Cortex of kidney (tissue), 1 donor: ENCODE results near the gene UBAC2.

Experiments
- DNase-seq: peaks from one replicate; lab custom pipeline; 2025; lab: John Stamatoyannopoulos, UW

Gene UBAC2

GRCh38 chr13:99416411-99417121 lies 215.9 kb downstream of the UBAC2 start:
- no peak for DNase-seq

- DNase-seq, result no peak
Observed at GRCh38 chr13:99417201-99418102, 216.8 kb downstream of the UBAC2 start.

GRCh38 chr13:99418103-99418842 lies 217.6 kb downstream of the UBAC2 start:
- DNase-seq, result no peak

GRCh38 chr13:99418843-99419140 lies 218.1 kb downstream of the UBAC2 start:
- no peak for DNase-seq

GRCh38 chr13:99419591-99420243 lies 219.1 kb downstream of the UBAC2 start:
- no peak for DNase-seq

GRCh38 chr13:99421271-99421670 lies 220.6 kb downstream of the UBAC2 start:
- DNase-seq, result no peak

GRCh38 chr13:99421758-99422585 lies 221.3 kb downstream of the UBAC2 start:
- DNase-seq, result no peak

- no peak for DNase-seq
Observed at GRCh38 chr13:99422586-99423220, 222.0 kb downstream of the UBAC2 start.

GRCh38 chr13:99425485-99426341 lies 225.1 kb downstream of the UBAC2 start:
- no peak for DNase-seq

- DNase-seq, result no peak
Observed at GRCh38 chr13:99426426-99426825, 225.8 kb downstream of the UBAC2 start.

GRCh38 chr13:99429670-99430069 lies 229.0 kb downstream of the UBAC2 start:
- DNase-seq, result no peak

GRCh38 chr13:99431927-99432608 lies 231.4 kb downstream of the UBAC2 start:
- no peak for DNase-seq

- no peak for DNase-seq
Observed at GRCh38 chr13:99432609-99433542, 232.2 kb downstream of the UBAC2 start.

GRCh38 chr13:99433543-99434075 lies 233.0 kb downstream of the UBAC2 start:
- DNase-seq, result no peak

- DNase-seq, result no peak
Observed at GRCh38 chr13:99434258-99434788, 233.7 kb downstream of the UBAC2 start.

- DNase-seq, result no peak
Observed at GRCh38 chr13:99435116-99435515, 234.5 kb downstream of the UBAC2 start.

GRCh38 chr13:99435998-99436397 lies 235.3 kb downstream of the UBAC2 start:
- no peak for DNase-seq
